Erythroblast (primary cell): ENCODE data around the gene FOXJ3.

ENCODE experiments used
- GATA1 ChIP-seq: IDR thresholded peaks from 2 replicates; pipeline ENCODE4 v1.6.1; 2011; ENCODE audit warnings: low read depth, mild to moderate bottlenecking, control low read depth, low read length, moderate library complexity
- POLR2A ChIP-seq: IDR thresholded peaks from 2 replicates; pipeline ENCODE4 v1.6.1; 2011; ENCODE audit warnings: mild to moderate bottlenecking, low read length

- TF ChIP-seq POLR2A (no peak), GATA1 (no peak)
These were observed 151.1 kb downstream of the FOXJ3 start for GRCh38 chr1:42183957-42184268.
